Aorta (tissue), 5 donors: ENCODE results near the gene GRIFIN. TPM values are rescaled to one million over a fixed set of nuclear protein-coding genes. Genes with fewer than 3 reads are reported as not detected.

Source experiments
- ATAC-seq: fragments of 200-7000 bp; cut with Tn5 transposase; one replicate; pipeline ENCODE4 v1.9.1; 2022; ENCODE audit warnings: moderate library complexity; ENCODE audit not compliant: low FRiP score
- DNase-seq, 2 donors: peaks; one replicate each; pipeline ENCODE4 v3.0.0-alpha.2; 2020
- H3K27ac ChIP-seq, 2 donors: one replicate each; pipeline ENCODE4 v1.5.1; 2013; ENCODE audit warnings: low read length in 2 of 2, mild to moderate bottlenecking in 2 of 2, moderate library complexity in 2 of 2, control low read depth in 1 of 2, inconsistent platforms in 1 of 2, low read depth in 1 of 2
- H3K27me3 ChIP-seq, 2 donors: one replicate each; pipeline ENCODE4 v1.6.1; 2013; ENCODE audit warnings: control low read depth in 1 of 2, low read length in 1 of 2, mild to moderate bottlenecking in 1 of 2, moderate library complexity in 1 of 2; ENCODE audit not compliant: insufficient read depth in 2 of 2, control insufficient read depth in 1 of 2
- H3K36me3 ChIP-seq, 2 donors: one replicate each; pipeline ENCODE4 v1.6.1; 2013; ENCODE audit warnings: control low read depth in 1 of 2, low read length in 1 of 2, mild to moderate bottlenecking in 1 of 2; ENCODE audit not compliant: insufficient read depth in 2 of 2, control insufficient read depth in 1 of 2
- H3K4me1 ChIP-seq, 2 donors: one replicate each; pipeline ENCODE4 v1.6.1; 2013; ENCODE audit warnings: low read length in 2 of 2, control low read depth in 1 of 2, mild to moderate bottlenecking in 1 of 2, moderate library complexity in 1 of 2; ENCODE audit not compliant: insufficient read depth in 2 of 2, control insufficient read depth in 1 of 2
- H3K4me3 ChIP-seq, 2 donors: one replicate each; pipeline ENCODE4 v1.5.1; 2013; ENCODE audit warnings: low read length in 2 of 2, control low read depth in 1 of 2, mild to moderate bottlenecking in 1 of 2
- H3K9me3 ChIP-seq: one replicate; pipeline ENCODE4 v1.6.1; 2013; ENCODE audit warnings: mild to moderate bottlenecking, low read length; ENCODE audit not compliant: control insufficient read depth
- WGBS, 2 donors: extraction: QIAGEN DNeasy Blood & Tissue Kit; methylation state at CpG; one replicate each; pipeline ENCODE4 v1.1.7; 2013; 5-methylcytosine and 5-hydroxymethylcytosine counted together
- intact Hi-C, 2 donors: fragments of 100-400 bp; cut with DNase I; formaldehyde crosslinking; loops; one replicate each; pipeline versions ENCODE4 v1.14.2 to v1.15.0; 2022
- polyA plus RNA-seq, 2 donors: library from polyadenylated mRNA; stranded (reverse); fragments of 200-250 nt; gene quantifications; one replicate each; pipeline ENCODE4 v1.2.3, GENCODE V29; 2013
- total RNA-seq, 2 donors: library from RNA; stranded (reverse); fragmentation: NEBNext Ultra II Directional; extraction: Animal tissue kit (Norgen Biotek cat#: 25700); gene quantifications; one replicate each; pipeline ENCODE4 v1.2.1, GENCODE V29; 2021
- donor health status: healthy with polysubstance abuse.
- donor health status: Bipolar disorder and iron deficiency.
- donor health status: DM: no; HTN: no; CAD: no.
- donor health status: DM: no; HTN: no; CAD: no.
- donor health status: DM: yes; HTN: yes; CAD: no.

Gene GRIFIN
- total and polyA plus RNA-seq, 4 donors = not detected

DNA sequence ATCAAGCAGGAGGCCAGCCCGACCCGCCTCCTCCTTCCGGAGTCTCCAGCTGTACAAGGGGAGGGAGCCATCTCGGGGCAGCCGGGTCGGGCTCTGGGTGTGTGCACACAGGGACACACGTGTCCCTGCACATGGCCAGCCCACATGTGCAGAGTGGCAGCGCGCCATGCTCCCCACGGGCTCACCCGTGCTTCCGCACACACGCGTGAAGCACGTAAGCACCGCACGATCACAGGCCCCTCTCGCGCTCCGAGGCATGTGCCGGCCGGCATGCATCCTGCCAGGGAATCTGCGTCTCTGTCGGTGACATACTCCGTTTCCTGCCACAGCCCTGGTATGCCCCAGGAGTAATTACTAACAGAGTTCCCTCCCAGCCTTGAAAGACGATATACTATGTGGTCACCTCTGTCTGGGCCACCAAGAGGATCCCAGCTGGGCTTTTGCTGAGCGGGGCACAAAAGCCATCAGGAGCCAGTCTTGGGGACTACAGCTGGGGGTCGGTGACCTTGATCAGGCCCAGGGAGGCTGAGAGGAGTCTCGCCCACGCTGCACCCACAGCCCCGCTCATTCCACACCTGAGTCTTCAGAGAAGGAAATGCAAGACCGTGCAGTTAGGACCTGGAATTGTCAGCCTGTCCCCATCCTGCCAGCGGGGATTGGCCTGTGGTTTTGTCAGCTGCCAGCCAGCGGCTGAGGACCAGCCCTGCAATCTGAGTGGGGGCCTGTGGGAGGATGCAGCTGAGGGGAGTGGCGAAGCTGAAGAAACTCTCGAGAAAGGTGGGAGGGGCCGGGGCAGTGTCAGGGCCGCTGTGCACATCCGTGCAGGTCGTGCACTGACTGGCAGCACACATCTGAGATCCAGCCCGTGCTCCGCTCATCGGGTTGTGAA is 32.4 kb upstream of the GRIFIN start:
- Histone ChIP-seq H3K36me3 (no peaks in the 10 kb centered on the region), H3K27ac (no peak overlapping the region), H3K27me3 (no peaks in the 10 kb centered on the region), H3K4me1 (no peaks in the 10 kb centered on the region), H3K9me3 (no peaks in the 10 kb centered on the region), H3K4me3 (no peak overlapping the region)
- WGBS, 2 donors = 81 to 82% methylated on average over 43 of the region's 43 CpGs
- peak in 1 of 2 donors; percentile 84 for DNase-seq
- ATAC-seq = peak; percentile 27
- intact Hi-C loops = no loop called here

DNA sequence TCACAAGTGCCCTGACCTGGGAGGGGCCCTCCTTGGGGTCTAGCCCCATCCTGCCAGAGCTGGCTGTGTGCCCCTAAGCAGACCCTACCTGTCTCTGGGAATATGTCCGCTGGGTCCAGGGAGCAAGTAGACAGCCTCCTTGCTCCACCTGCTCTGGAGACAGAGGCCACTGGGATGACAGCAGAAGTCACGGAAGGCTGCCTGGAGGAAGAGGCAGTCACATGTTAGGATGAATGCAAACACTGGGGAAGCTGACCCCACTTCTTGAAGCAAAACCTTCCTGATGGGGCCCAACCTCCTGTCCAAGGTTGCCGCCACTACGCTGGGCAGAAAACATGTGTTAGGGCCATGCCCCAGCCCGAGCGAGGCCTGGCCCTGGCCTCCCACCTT is 31.7 kb upstream of the GRIFIN start:
- no peaks in the 10 kb centered on the region for H3K36me3 ChIP-seq
- H3K9me3 ChIP-seq = no peaks in the 10 kb centered on the region
- H3K4me1 ChIP-seq = no peaks in the 10 kb centered on the region
- WGBS, 2 donors = 95 to 96% methylated on average over 6 of the region's 6 CpGs
- DNase-seq = no peak
- H3K4me3 ChIP-seq = no peak overlapping the region
- ATAC-seq = no peak
- H3K27ac ChIP-seq = no peak overlapping the region
- intact Hi-C loops = no loop called here
- H3K27me3 ChIP-seq = no peaks in the 10 kb centered on the region

GRCh38 chr7:2507208-2507916 is 31.2 kb upstream of the GRIFIN start:
- ATAC-seq (no peak), DNase-seq (no peak)
- no peaks in the 10 kb centered on the region for H3K36me3 ChIP-seq
- 91 to 92% methylated on average over 20 to 26 of the region's 26 CpGs for WGBS, 2 donors
- no peaks in the 10 kb centered on the region for H3K4me1 ChIP-seq
- H3K27ac ChIP-seq = no peak overlapping the region
- H3K9me3 ChIP-seq = no peaks in the 10 kb centered on the region
- no peak overlapping the region for H3K4me3 ChIP-seq
- intact Hi-C loops = no loop called here
- no peaks in the 10 kb centered on the region for H3K27me3 ChIP-seq

GRCh38 chr7:2505401-2505800 is 29.2 kb upstream of the GRIFIN start:
- no peak for ATAC-seq

GRCh38 chr7:2504889-2505375 is 28.7 kb upstream of the GRIFIN start:
- ATAC-seq (no peak), DNase-seq (no peak)
- H3K4me1 ChIP-seq = no peaks in the 10 kb centered on the region
- WGBS, 2 donors = 92 to 95% methylated on average over 13 to 19 of the region's 19 CpGs
- no peaks in the 10 kb centered on the region for H3K27me3 ChIP-seq
- H3K9me3 ChIP-seq = no peaks in the 10 kb centered on the region
- H3K4me3 ChIP-seq = no peak overlapping the region
- no peaks in the 10 kb centered on the region for H3K36me3 ChIP-seq
- H3K27ac ChIP-seq = no peak overlapping the region
- intact Hi-C loops = no loop called here

More at GRCh38 chr7:2505401-2505800, 29.2 kb upstream of the GRIFIN start:
- H3K27me3 ChIP-seq = no peaks in the 10 kb centered on the region
- no peak overlapping the region for H3K27ac ChIP-seq
- H3K9me3 ChIP-seq = no peaks in the 10 kb centered on the region
- WGBS, 2 donors = 91 to 92% methylated on average over 14 of the region's 14 CpGs
- intact Hi-C loops = no loop called here
- H3K36me3 ChIP-seq = no peaks in the 10 kb centered on the region
- no peak for DNase-seq
- H3K4me1 ChIP-seq = no peaks in the 10 kb centered on the region
- no peak overlapping the region for H3K4me3 ChIP-seq

DNA sequence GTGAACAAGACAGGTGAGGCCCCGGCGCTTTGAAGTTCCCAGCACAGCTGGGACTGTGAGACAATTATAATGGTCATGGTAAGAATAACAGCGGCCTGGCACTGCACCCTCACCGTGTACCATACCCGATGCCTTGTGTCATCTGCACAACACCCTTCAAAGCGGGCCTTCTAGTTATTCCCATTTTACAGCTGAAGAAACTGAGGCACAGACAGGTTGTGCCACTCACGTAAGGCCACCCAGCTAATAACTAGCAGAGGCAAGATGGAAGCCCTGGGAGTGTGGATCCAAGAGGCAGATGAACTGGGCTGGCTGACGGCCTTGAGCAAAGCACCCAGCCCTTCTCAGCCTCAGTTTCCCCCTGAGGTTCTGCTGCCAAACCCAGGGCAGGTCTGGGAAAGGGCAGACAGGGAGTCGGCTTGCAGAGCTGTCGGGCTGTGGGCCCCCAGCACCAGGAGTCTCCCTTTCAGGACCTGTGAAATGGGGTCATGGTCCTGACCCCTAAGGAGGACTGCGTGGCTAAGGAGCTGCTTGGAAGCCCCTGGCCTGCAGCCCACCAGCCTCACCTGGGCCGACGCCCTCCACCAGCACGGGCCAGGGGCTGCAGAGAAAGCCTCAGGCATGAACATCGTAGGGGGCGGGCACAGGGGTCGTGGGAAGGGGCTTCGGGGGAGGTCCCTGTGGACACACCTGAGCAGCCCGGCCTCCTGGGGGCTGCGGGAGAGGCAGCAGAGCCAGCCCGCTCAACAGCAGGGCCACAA is 28.1 kb upstream of the GRIFIN start:
- H3K27ac ChIP-seq = no peak overlapping the region
- no peak overlapping the region for H3K4me3 ChIP-seq
- ATAC-seq (no peak), DNase-seq (no peak)
- no peaks in the 10 kb centered on the region for H3K27me3 ChIP-seq
- no peaks in the 10 kb centered on the region for H3K4me1 ChIP-seq
- intact Hi-C loops = no loop called here
- 86 to 92% methylated on average over 14 to 21 of the region's 21 CpGs for WGBS, 2 donors
- H3K9me3 ChIP-seq = no peaks in the 10 kb centered on the region
- no peaks in the 10 kb centered on the region for H3K36me3 ChIP-seq

GRCh38 chr7:2503056-2503941 is 27.1 kb upstream of the GRIFIN start:
- Histone ChIP-seq H3K36me3 (no peaks in the 10 kb centered on the region), H3K4me1 (no peaks in the 10 kb centered on the region), H3K27ac (no peak overlapping the region), H3K9me3 (no peaks in the 10 kb centered on the region), H3K27me3 (no peaks in the 10 kb centered on the region), H3K4me3 (no peak overlapping the region)
- WGBS, 2 donors = 56 to 66% methylated on average over 22 to 25 of the region's 25 CpGs
- no peak for DNase-seq
- ATAC-seq = no peak
- intact Hi-C loops = no loop called here

GRCh38 chr7:2502647-2502966 is 26.4 kb upstream of the GRIFIN start:
- no peak for ATAC-seq
- intact Hi-C loops = no loop called here

More at GRCh38 chr7:2502647-2502966, 26.4 kb upstream of the GRIFIN start:
- 68 to 70% methylated on average over 12 to 13 of the region's 13 CpGs for WGBS, 2 donors
- Histone ChIP-seq H3K27ac (no peak overlapping the region), H3K4me3 (no peak overlapping the region), H3K36me3 (no peaks in the 10 kb centered on the region), H3K4me1 (no peaks in the 10 kb centered on the region), H3K9me3 (no peaks in the 10 kb centered on the region), H3K27me3 (no peaks in the 10 kb centered on the region)
- DNase-seq = no peak
